OCI-LY7 (cell line): ENCODE results near the gene NEAT1. TPM values are rescaled to one million over a fixed set of nuclear protein-coding genes. Genes with fewer than 3 reads are reported as not detected.

Experiments used
- BruUV-seq: library from RNA; stranded (reverse); fragments of 400-500 nt; replicated peaks from 2 replicates; lab custom pipeline; 2021; lab: Mats Ljungman, UMichigan
- CTCF ChIA-PET: fragments of 300-600 bp; sonication (Branson Sonifier 250); formaldehyde crosslinking; loops from one replicate; lab custom pipeline; 2022; ENCODE audit warnings: antibody characterized with exemption; ENCODE audit not compliant: unreplicated experiment; lab: Charles Lee
- POLR2A ChIA-PET: fragments of 300-600 bp; sonication (Branson Sonifier 250); formaldehyde crosslinking; loops from one replicate; lab custom pipeline; 2022; ENCODE audit warnings: antibody characterized with exemption; lab: Charles Lee
- DNase-seq: peaks from one replicate; pipeline ENCODE4 v3.0.0-alpha.2; 2015; ENCODE audit warnings: low spot score
- H2AFZ ChIP-seq: fragments of 200-600 bp; sonication (generic), shearing (Covaris generic); 2 replicates; pipeline ENCODE4 v1.6.1; 2014; ENCODE audit warnings: mild to moderate bottlenecking, antibody characterized with exemption, low read length, moderate library complexity
- H3K27ac ChIP-seq: fragments of 200-600 bp; sonication (generic); 2 replicates; pipeline ENCODE4 v1.5.1; 2014; ENCODE audit warnings: mixed run types, low read depth, mild to moderate bottlenecking, moderate library complexity, low read length, inconsistent platforms; ENCODE audit not compliant: poor library complexity, severe bottlenecking
- H3K36me3 ChIP-seq: fragments of 200-600 bp; sonication (generic); 2 replicates; pipeline ENCODE4 v1.6.1; 2014; ENCODE audit warnings: mild to moderate bottlenecking, antibody characterized with exemption, low read length, moderate library complexity, mixed read lengths; ENCODE audit not compliant: insufficient read depth
- H3K4me1 ChIP-seq: fragments of 200-600 bp; sonication (generic); 2 replicates; pipeline ENCODE4 v1.5.1; 2014; ENCODE audit warnings: mild to moderate bottlenecking, low read length; ENCODE audit not compliant: insufficient read depth, poor library complexity, severe bottlenecking
- H3K4me2 ChIP-seq: fragments of 200-600 bp; sonication (generic); 2 replicates; pipeline ENCODE4 v1.6.1; 2014; ENCODE audit warnings: mild to moderate bottlenecking, low read length
- H3K4me3 ChIP-seq: fragments of 200-600 bp; sonication (generic); 2 replicates; pipeline ENCODE4 v1.5.1; 2014; ENCODE audit warnings: mild to moderate bottlenecking, low read depth, low read length; ENCODE audit not compliant: poor library complexity, severe bottlenecking
- H3K79me2 ChIP-seq: fragments of 200-600 bp; sonication (generic); 2 replicates; pipeline ENCODE4 v1.6.1; 2016; ENCODE audit warnings: low read depth, mild to moderate bottlenecking, low read length, moderate library complexity, mixed read lengths; ENCODE audit not compliant: insufficient read depth
- H3K9me2 ChIP-seq: fragments of 200-600 bp; sonication (generic); 2 replicates; pipeline ENCODE4 v1.6.1; 2016; ENCODE audit warnings: mild to moderate bottlenecking, low read length, mixed read lengths; ENCODE audit not compliant: insufficient read depth
- H3K9me3 ChIP-seq: fragments of 200-600 bp; sonication (generic); 2 replicates; pipeline ENCODE4 v1.6.1; 2014; ENCODE audit warnings: mild to moderate bottlenecking, mixed run types, low read length, mixed read lengths
- H4K20me1 ChIP-seq: fragments of 200-600 bp; sonication (generic); 2 replicates; pipeline ENCODE4 v1.6.1; 2014; ENCODE audit warnings: mild to moderate bottlenecking, antibody characterized with exemption, low read length, moderate library complexity, mixed read lengths; ENCODE audit not compliant: insufficient read depth
- CTCF ChIP-seq: fragments of 200-600 bp; sonication (generic); conservative IDR thresholded peaks from 2 replicates; pipeline ENCODE4 v1.5.1; 2014; ENCODE audit warnings: mild to moderate bottlenecking, antibody characterized with exemption, low read length, moderate library complexity, mixed read lengths
- EZH2phosphoT487 ChIP-seq: fragments of 200-600 bp; sonication (generic); IDR thresholded peaks from 2 replicates; pipeline ENCODE4 v1.6.1; 2018; ENCODE audit warnings: low read depth, borderline replicate concordance, mild to moderate bottlenecking, mixed run types, antibody characterized with exemption, low read length, moderate library complexity, mixed read lengths
- intact Hi-C: fragments of 100-400 bp; cut with micrococcal nuclease; formaldehyde crosslinking; loops from one replicate; pipeline ENCODE4 v1.10.0; 2022; ENCODE audit not compliant: unreplicated experiment
- total RNA-seq, 2 experiments: library from RNA; depleted of rRNA in 1 of 2; stranded (reverse); fragments of >200 nt in 1 of 2; shearing (Covaris generic) in 1 of 2; gene quantifications; 2 replicates each; pipeline ENCODE4 v1.2.3, GENCODE V29; 2014 to 2022

The NEAT1 gene
- total RNA-seq, 2 experiments from 2014 or later: 30.1 to 440 TPM

- intact Hi-C loops: no loop called here
- peak overlapping the region; percentile 97 for H3K27ac ChIP-seq
- H3K4me3 ChIP-seq: peak overlapping the region; percentile 73
- H2AFZ ChIP-seq: no peak overlapping the region
- H3K4me2 ChIP-seq: peak overlapping the region; percentile 91
- TF ChIP-seq CTCF: no peak
- no peak for TF ChIP-seq EZH2phosphoT487
- H3K9me3 ChIP-seq: no peaks in the 10 kb centered on the region
- peaks cover 78% of the 10 kb centered on the region for H3K79me2 ChIP-seq
- peak; percentile 78 for DNase-seq
- peaks cover 56% of the 10 kb centered on the region for H3K4me1 ChIP-seq
- H3K36me3 ChIP-seq: peaks cover 33% of the 10 kb centered on the region
- BruUV-seq: no TSS peak
- ChIA-PET POLR2A (interaction anchor here (0.5 to 11.5 kb wide), 14 partner anchors 8 to 87 kb away, joined by 3 to 237 read pairs (median 8); partner anchors contain the start of gene MALAT1), CTCF (interaction anchor here (0.7 to 1.1 kb wide), 3 partner anchors 23 to 66 kb away, joined by 3 read pairs; no protein-coding TSS in a partner anchor)
- H3K9me2 ChIP-seq: no peaks in the 10 kb centered on the region
- H4K20me1 ChIP-seq: peaks cover 19% of the 10 kb centered on the region
Measured at GRCh38 chr11:65420979-65421793, 1.4 kb upstream of the NEAT1 start.

GRCh38 chr11:65421794-65422632 is 585 bp upstream of the NEAT1 start:
- intact Hi-C loops: loop anchor here (1.0 kb wide), 1 partner anchor 75 kb away; no protein-coding TSS in a partner anchor

More at GRCh38 chr11:65421794-65422632, 585 bp upstream of the NEAT1 start:
- POLR2A ChIA-PET: interaction anchor here (0.5 to 11.5 kb wide), 9 partner anchors 10 to 86 kb away, joined by 3 to 237 read pairs (median 7); partner anchors contain the start of gene MALAT1
- Histone ChIP-seq H2AFZ (peak overlapping the region; percentile 41; the same call in 1 of the 2 replicates), H3K4me3 (peak overlapping the region; percentile 73), H4K20me1 (peaks cover 24% of the 10 kb centered on the region), H3K4me1 (peaks cover 56% of the 10 kb centered on the region), H3K4me2 (peak overlapping the region; percentile 91), H3K9me3 (no peaks in the 10 kb centered on the region), H3K36me3 (peaks cover 41% of the 10 kb centered on the region), H3K9me2 (no peaks in the 10 kb centered on the region), H3K27ac (peak overlapping the region; percentile 97), H3K79me2 (peaks cover 81% of the 10 kb centered on the region)
- CTCF ChIA-PET: interaction anchor here (0.7 to 1.3 kb wide), 2 partner anchors 66 to 822 kb away, joined by 3 to 9 read pairs; no protein-coding TSS in a partner anchor
- BruUV-seq: no TSS peak
- DNase-seq: peak; percentile 93
- no peak for TF ChIP-seq EZH2phosphoT487
- 0 out of 2 replicates have a peak, but pooled peaks have one; percentile 26 for TF ChIP-seq CTCF
